ENCODE measurements around the gene EPS8. TPM values are rescaled to one million over a fixed set of nuclear protein-coding genes. Genes with fewer than 3 reads are reported as not detected.
"Not testable (repeated sequence)": the region's sequence is repeated elsewhere in the genome, so short reads cannot be mapped to it uniquely, and the experiment has no call there.

EPS8 gene
- total RNA-seq, 1 donor from 2014 or later, result 17.8 TPM

- DNase-seq (ENCODE audit: low read depth), result no peak
- H3K27me3 ChIP-seq (ENCODE audit: control insufficient read depth, insufficient read depth, low read length), result no peaks in the 10 kb centered on the region
Measured at GRCh38 chr12:15627995-15628945, 160.9 kb downstream of the EPS8 start.

GRCh38 chr12:15625075-15625474 is 164.1 kb downstream of the EPS8 start:
- Histone ChIP-seq H3K4me3 (ENCODE audit: low read depth, low read length) (no peak overlapping the region), H3K36me3 (ENCODE audit: control insufficient read depth, insufficient read depth, low read length) (no peaks in the 10 kb centered on the region), H3K27me3 (ENCODE audit: control insufficient read depth, insufficient read depth, low read length) (no peaks in the 10 kb centered on the region)
- TF ChIP-seq, protein P1, sequence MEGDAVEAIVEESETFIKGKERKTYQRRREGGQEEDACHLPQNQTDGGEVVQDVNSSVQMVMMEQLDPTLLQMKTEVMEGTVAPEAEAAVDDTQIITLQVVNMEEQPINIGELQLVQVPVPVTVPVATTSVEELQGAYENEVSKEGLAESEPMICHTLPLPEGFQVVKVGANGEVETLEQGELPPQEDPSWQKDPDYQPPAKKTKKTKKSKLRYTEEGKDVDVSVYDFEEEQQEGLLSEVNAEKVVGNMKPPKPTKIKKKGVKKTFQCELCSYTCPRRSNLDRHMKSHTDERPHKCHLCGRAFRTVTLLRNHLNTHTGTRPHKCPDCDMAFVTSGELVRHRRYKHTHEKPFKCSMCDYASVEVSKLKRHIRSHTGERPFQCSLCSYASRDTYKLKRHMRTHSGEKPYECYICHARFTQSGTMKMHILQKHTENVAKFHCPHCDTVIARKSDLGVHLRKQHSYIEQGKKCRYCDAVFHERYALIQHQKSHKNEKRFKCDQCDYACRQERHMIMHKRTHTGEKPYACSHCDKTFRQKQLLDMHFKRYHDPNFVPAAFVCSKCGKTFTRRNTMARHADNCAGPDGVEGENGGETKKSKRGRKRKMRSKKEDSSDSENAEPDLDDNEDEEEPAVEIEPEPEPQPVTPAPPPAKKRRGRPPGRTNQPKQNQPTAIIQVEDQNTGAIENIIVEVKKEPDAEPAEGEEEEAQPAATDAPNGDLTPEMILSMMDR (IDR thresholded peaks at IDR 0.05; ENCODE audit: insufficient read depth, low read length, poor library complexity, severe bottlenecking), result no peak
- no peak for DNase-seq (ENCODE audit: low read depth)

More at GRCh38 chr12:15627995-15628945, 160.9 kb downstream of the EPS8 start:
- TF ChIP-seq, protein P1 (IDR thresholded peaks at IDR 0.05; ENCODE audit: insufficient read depth, low read length, poor library complexity, severe bottlenecking), result no peak
- no peak overlapping the region for H3K4me3 ChIP-seq (ENCODE audit: low read depth, low read length)
- H3K36me3 ChIP-seq (ENCODE audit: control insufficient read depth, insufficient read depth, low read length), result no peaks in the 10 kb centered on the region

GRCh38 chr12:15620741-15621539 is 168.2 kb downstream of the EPS8 start:
- H3K36me3 ChIP-seq (ENCODE audit: control insufficient read depth, insufficient read depth, low read length), result no peaks in the 10 kb centered on the region
- TF ChIP-seq, protein P1 (IDR thresholded peaks at IDR 0.05; ENCODE audit: insufficient read depth, low read length, poor library complexity, severe bottlenecking), result no peak
- no peak for DNase-seq (ENCODE audit: low read depth)
- no peak overlapping the region for H3K4me3 ChIP-seq (ENCODE audit: low read depth, low read length)
- H3K27me3 ChIP-seq (ENCODE audit: control insufficient read depth, insufficient read depth, low read length), result no peaks in the 10 kb centered on the region

DNA sequence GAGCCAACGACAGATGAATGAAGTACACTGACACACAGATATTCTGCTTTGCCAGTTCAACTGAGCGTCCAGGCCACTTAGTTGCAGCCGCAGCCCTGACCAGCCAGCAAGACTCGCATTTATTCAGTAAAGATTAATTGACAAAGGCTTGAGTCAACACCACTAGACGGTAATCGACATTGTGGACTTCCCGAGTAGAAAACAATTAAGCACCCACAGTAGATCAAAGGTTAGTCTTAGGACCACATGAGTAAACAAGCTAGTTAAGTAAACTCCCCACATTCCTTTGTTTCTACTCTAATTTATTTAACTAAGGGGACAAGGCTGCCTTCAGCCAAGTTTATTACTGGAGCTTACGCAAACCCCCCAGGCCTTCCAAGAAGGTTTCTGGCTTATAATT is 172.7 kb downstream of the EPS8 start:
- not testable (repeated sequence) for DNase-seq (ENCODE audit: low read depth); H3K27me3 ChIP-seq (ENCODE audit: control insufficient read depth, insufficient read depth, low read length); H3K36me3 ChIP-seq (ENCODE audit: control insufficient read depth, insufficient read depth, low read length); H3K4me3 ChIP-seq (ENCODE audit: low read depth, low read length)

GRCh38 chr12:15613981-15614380 is 175.2 kb downstream of the EPS8 start:
- Histone ChIP-seq H3K4me3 (ENCODE audit: low read depth, low read length) (no peak overlapping the region), H3K36me3 (ENCODE audit: control insufficient read depth, insufficient read depth, low read length) (no peaks in the 10 kb centered on the region), H3K27me3 (ENCODE audit: control insufficient read depth, insufficient read depth, low read length) (no peaks in the 10 kb centered on the region)
- TF ChIP-seq, protein P1 (IDR thresholded peaks at IDR 0.05; ENCODE audit: insufficient read depth, low read length, poor library complexity, severe bottlenecking), result no peak
- no peak for DNase-seq (ENCODE audit: low read depth)

DNA sequence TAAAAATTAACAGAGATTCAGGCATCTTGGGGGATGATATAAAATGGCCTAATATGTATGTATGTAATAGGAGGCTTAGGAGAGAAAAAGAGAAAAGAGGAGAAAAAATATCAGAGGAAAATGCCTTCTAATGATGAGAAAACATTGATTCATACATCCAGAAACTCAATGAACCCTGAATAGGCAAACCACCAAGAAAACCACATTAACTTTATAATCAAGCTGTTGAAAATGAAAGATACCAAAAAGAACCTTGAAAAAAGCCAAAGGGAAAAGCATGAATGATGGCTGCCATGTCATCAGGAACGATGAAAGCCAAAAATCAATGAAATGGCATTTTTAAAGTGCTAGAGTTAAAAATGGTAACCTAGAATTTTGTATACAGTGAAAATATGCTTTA is 180.2 kb downstream of the EPS8 start:
- H3K27me3 ChIP-seq (ENCODE audit: control insufficient read depth, insufficient read depth, low read length), result no peaks in the 10 kb centered on the region
- no peaks in the 10 kb centered on the region for H3K36me3 ChIP-seq (ENCODE audit: control insufficient read depth, insufficient read depth, low read length)
- no peak for DNase-seq (ENCODE audit: low read depth)
- TF ChIP-seq, protein P1 (IDR thresholded peaks at IDR 0.05; ENCODE audit: insufficient read depth, low read length, poor library complexity, severe bottlenecking), result no peak
- H3K4me3 ChIP-seq (ENCODE audit: low read depth, low read length), result no peak overlapping the region
